NK-92 (cell line): ENCODE data around the gene ALDH1L1.

Experiments used
- DNase-seq: peaks from one replicate; lab custom pipeline; 2025; ENCODE audit not compliant: unreplicated experiment; lab: John Stamatoyannopoulos, UW

Gene ALDH1L1

DNA sequence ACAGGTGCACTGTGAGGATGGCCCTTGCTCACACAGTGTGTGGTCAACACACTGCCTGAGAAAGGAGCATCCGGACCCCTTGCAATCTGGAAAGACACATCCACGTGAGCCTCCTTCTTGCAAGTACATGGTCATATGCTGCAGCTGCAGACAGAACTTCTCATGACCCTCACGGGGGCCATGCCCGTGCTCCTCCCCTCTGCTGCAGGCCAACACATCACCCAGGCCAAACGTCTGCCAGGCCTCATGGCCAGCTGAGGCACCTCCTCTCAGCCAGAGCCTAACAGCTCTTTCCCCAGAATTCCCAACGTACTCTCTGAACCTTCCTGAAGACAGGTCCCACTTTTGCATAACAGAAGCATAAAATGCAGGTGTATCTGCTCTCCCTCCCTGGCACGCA, 121.7 kb downstream of the ALDH1L1 start:
- DNase-seq = no peak

- DNase-seq = no peak
Measured at GRCh38 chr3:126057936-126058335, 122.5 kb downstream of the ALDH1L1 start.

- DNase-seq = no peak
Measured at GRCh38 chr3:126057501-126057819, 122.9 kb downstream of the ALDH1L1 start.

GRCh38 chr3:126056681-126057500, 123.5 kb downstream of the ALDH1L1 start:
- DNase-seq = no peak

DNA sequence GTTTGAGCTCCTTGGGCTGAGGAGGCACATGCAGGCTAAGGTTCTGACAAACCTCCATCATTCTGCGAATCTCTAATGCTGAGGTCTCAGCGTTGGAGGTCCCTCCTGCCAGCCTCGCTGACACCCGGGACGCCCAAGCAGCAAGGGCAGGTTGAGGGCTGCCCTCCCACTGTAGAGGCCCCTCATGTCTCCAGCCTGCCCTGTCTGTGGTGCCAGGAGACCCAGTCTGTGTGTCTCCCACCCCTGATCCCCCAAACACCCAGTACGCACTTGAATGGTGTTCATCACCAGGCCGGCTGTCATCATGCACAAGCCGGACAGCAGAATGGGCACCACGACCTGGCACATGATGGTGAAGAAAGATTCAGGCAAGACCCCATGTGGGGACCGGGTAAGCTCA, 124.3 kb downstream of the ALDH1L1 start:
- DNase-seq = no peak

GRCh38 chr3:126054870-126055269, 125.5 kb downstream of the ALDH1L1 start:
- no peak for DNase-seq

- DNase-seq = no peak
Measured at GRCh38 chr3:126053949-126054569, 126.3 kb downstream of the ALDH1L1 start.
